HFFc6 (cell line): ENCODE measurements around the gene VPS13A. TPM values are rescaled to one million over a fixed set of nuclear protein-coding genes. Genes with fewer than 3 reads are reported as not detected.
"Not testable (repeated sequence)": the region's sequence is repeated elsewhere in the genome, so short reads cannot be mapped to it uniquely, and the experiment has no call there.

Source experiments
- DNase-seq: peaks from one replicate; pipeline ENCODE4 v3.0.0-alpha.2; 2018
- H3K27ac Mint-ChIP-seq: 2 replicates; pipeline ENCODE4 v1.8.0; 2020; ENCODE audit warnings: mild to moderate bottlenecking, mixed read lengths
- H3K27me3 Mint-ChIP-seq: 2 replicates; pipeline ENCODE4 v1.8.0; 2021; ENCODE audit warnings: mild to moderate bottlenecking, moderate library complexity, mixed read lengths; ENCODE audit not compliant: insufficient read depth
- H3K36me3 Mint-ChIP-seq: 2 replicates; pipeline ENCODE4 v1.8.0; 2021; ENCODE audit warnings: low read depth, mixed read lengths
- H3K4me1 Mint-ChIP-seq: 2 replicates; pipeline ENCODE4 v1.8.0; 2020; ENCODE audit warnings: low read depth, mixed read lengths
- H3K4me3 Mint-ChIP-seq: 2 replicates; pipeline ENCODE4 v1.8.0; 2020; ENCODE audit warnings: mild to moderate bottlenecking, moderate library complexity, mixed read lengths
- H3K9me3 Mint-ChIP-seq: 2 replicates; pipeline ENCODE4 v1.8.0; 2020; ENCODE audit warnings: mild to moderate bottlenecking, mixed read lengths
- CTCF ChIP-seq: fragments of 200-600 bp; sonication (generic); IDR thresholded peaks from 2 replicates; pipeline ENCODE4 v1.5.0; 2021; ENCODE audit warnings: antibody characterized with exemption, mild to moderate bottlenecking
- total RNA-seq, 6 experiments: library from RNA; stranded (reverse); fragmentation: NEBNext Ultra II Directional; extraction: Animal tissue kit (Norgen Biotek cat#: 25700); gene quantifications; 2 replicates in 1 of 6; 3 replicates in 5 of 6; pipeline ENCODE4 v1.2.3, GENCODE V29; 2021

The VPS13A gene
- total RNA-seq, 6 experiments from 2014 or later = 10.6 to 13.9 (median 13.2) TPM

- no peaks in the 10 kb centered on the region for H3K27me3 Mint-ChIP-seq
- H3K4me1 Mint-ChIP-seq = peaks cover 25% of the 10 kb centered on the region
- DNase-seq = peak; percentile 44
- H3K9me3 Mint-ChIP-seq = no peaks in the 10 kb centered on the region
- TF ChIP-seq CTCF = no peak
- H3K36me3 Mint-ChIP-seq = no peaks in the 10 kb centered on the region
- H3K4me3 Mint-ChIP-seq = no peak overlapping the region
- peak overlapping the region; percentile 69 for H3K27ac Mint-ChIP-seq
Measured at GRCh38 chr9:77384406-77384805, 207.1 kb downstream of the VPS13A start.

GRCh38 chr9:77386187-77386586, 208.9 kb downstream of the VPS13A start:
- Mint-ChIP-seq H3K27ac (peak overlapping the region; percentile 56), H3K36me3 (no peaks in the 10 kb centered on the region), H3K27me3 (no peaks in the 10 kb centered on the region), H3K4me3 (no peak overlapping the region), H3K9me3 (no peaks in the 10 kb centered on the region), H3K4me1 (peaks cover 25% of the 10 kb centered on the region)
- peak; percentile 39 for DNase-seq
- no peak for TF ChIP-seq CTCF

- DNase-seq = no peak
- no peak overlapping the region for H3K27ac Mint-ChIP-seq
- H3K27me3 Mint-ChIP-seq = no peaks in the 10 kb centered on the region
- no peaks in the 10 kb centered on the region for H3K4me1 Mint-ChIP-seq
- H3K36me3 Mint-ChIP-seq = no peaks in the 10 kb centered on the region
- H3K9me3 Mint-ChIP-seq = no peaks in the 10 kb centered on the region
- no peak for TF ChIP-seq CTCF
- no peak overlapping the region for H3K4me3 Mint-ChIP-seq
Measured at GRCh38 chr9:77391834-77392233, 214.5 kb downstream of the VPS13A start.

- no peak for TF ChIP-seq CTCF
- H3K27me3 Mint-ChIP-seq = no peaks in the 10 kb centered on the region
- no peaks in the 10 kb centered on the region for H3K9me3 Mint-ChIP-seq
- H3K4me1 Mint-ChIP-seq = no peaks in the 10 kb centered on the region
- no peaks in the 10 kb centered on the region; the same call in 1 of the 2 replicates for H3K36me3 Mint-ChIP-seq
- no peak for DNase-seq
- H3K27ac Mint-ChIP-seq = no peak overlapping the region
- H3K4me3 Mint-ChIP-seq = no peak overlapping the region
Measured at GRCh38 chr9:77392328-77392727, 215.0 kb downstream of the VPS13A start.

- H3K27ac Mint-ChIP-seq, H3K9me3 Mint-ChIP-seq, H3K27me3 Mint-ChIP-seq, H3K4me3 Mint-ChIP-seq, H3K36me3 Mint-ChIP-seq, DNase-seq: not testable (repeated sequence)
- peaks cover 22% of the 10 kb centered on the region for H3K4me1 Mint-ChIP-seq
Measured at GRCh38 chr9:77398581-77398980, 221.2 kb downstream of the VPS13A start.

- peaks cover 7% of the 10 kb centered on the region for H3K36me3 Mint-ChIP-seq
- H3K9me3 Mint-ChIP-seq = no peaks in the 10 kb centered on the region
- H3K27ac Mint-ChIP-seq = no peak overlapping the region
- no peak for TF ChIP-seq CTCF
- no peak for DNase-seq
- no peak overlapping the region for H3K4me3 Mint-ChIP-seq
- H3K27me3 Mint-ChIP-seq = no peaks in the 10 kb centered on the region
- H3K4me1 Mint-ChIP-seq = peaks cover 25% of the 10 kb centered on the region
Measured at GRCh38 chr9:77399964-77400363, 222.6 kb downstream of the VPS13A start.
